GM19395 (cell line): ENCODE measurements around the gene CBFA2T2.
A peak's percentile ranks its signal among the peaks of the same experiment; 100 is the strongest.
"Not testable (repeated sequence)": the region's sequence is repeated elsewhere in the genome, so short reads cannot be mapped to it uniquely, and the experiment has no call there.

Source experiments
- ATAC-seq: cut with Tn5 transposase; IDR thresholded peaks from one replicate; pipeline ENCODE4 v1.9.1; 2021; ENCODE audit warnings: mild to moderate bottlenecking, moderate library complexity; ENCODE audit not compliant: unreplicated experiment

The CBFA2T2 gene

DNA sequence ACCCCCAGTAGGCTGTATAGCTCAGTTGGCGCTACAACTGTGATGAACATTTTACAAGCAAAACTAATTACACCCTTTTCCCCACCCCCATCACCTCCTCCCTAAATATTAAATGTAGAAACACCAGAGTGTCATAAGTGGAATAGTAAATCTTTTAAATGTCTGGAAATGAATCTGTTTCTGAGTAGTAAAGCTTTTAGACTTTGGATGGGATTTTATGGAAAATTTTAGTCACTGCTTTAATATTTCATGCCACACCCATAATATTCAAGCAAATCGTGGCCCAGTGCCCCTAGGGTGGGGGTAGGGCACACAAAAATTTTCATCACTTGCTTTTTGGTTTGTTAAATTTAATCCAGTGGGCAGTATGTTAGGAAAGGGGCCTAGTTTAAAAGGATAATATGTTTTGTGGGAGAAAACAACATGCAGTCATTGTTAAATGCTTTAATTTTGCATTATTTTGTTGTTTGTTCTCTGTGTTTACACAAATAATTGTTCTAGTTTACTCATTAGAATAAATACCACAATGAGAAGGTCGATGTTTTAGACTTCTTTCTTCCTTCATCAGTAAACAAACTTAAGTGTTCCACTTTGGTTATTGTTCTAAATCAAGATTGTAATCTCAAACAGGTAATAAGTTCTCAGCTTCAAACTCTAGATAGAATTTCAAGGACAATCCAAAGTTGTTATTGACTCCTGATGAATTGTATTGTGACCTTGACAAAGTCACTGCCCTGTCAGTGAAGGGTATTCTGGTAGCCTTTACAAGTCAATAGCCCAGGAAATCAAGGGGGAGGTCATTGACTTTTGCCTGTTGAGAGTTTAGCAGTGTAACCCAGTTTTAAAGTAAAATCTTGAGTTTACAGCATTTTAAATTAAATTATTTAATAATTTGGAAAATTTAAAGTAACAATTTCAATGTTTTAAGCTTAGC lies 79.2 kb downstream of the CBFA2T2 start:
- ATAC-seq = no peak

DNA sequence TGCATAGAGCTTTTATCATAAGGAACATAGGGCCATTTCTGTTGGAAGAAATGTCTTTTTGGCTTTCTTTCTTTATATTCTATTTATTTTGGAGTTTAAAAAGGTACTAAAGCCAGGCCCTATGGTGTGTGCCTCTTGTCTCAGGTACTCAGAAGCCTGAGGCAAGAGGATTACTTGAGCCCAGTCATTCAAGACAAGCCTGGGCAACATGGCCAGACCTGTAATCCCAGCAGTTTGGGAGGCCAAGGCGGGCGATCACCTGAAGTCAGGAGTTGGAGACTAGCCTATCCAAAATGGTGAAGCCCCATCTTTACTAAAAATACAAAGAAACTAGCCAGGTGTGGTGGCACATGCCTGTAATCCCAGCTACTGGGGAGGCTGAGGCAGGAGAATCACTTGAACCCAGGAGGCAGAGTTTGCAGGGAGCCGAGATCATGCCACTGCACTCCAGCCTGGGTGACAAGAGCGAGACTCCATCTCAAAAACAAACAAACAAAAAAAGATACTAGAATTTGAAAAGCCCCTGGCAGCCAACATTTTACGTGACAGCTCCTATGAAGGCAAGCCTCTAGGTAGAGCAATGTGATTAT lies 80.0 kb downstream of the CBFA2T2 start:
- no peak for ATAC-seq

DNA sequence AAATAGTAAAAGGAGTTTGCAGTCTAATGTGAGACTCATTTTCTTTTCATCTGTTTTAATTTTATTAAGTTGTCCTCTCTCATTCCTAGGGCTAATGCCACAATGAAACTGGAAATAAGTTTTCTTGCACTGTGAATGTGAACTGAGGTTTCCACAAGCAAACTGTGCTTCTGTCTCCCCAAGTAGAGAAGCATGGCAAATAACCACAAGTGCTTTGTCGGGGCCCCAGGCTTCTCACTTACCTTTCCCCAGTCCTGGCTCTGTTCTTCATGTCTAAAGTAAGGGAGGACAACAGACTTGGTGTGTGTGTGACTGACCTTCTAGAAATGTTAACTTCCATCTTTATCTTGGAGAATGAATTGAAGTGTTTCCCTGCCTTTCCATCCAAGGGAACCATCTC lies 80.8 kb downstream of the CBFA2T2 start:
- ATAC-seq = no peak

DNA sequence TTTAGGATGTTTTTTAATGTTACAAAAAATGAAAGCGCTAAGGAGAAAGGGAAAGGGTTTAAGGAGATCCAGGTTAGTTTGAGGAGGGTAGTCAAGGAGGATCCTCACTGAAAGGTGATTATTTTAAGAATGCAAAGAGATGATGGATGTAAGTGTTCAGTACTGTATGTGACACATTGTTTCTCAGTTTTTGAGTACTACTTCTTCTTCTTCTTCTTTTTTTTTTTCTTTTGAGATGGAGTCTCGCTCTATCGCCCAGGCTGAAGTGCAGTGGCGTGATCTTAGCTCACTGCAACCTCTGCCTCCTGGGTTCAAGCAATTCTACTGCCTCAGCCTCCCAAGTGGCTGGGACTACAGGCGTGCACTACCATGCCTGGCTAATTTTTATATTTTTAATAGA lies 83.4 kb downstream of the CBFA2T2 start:
- ATAC-seq = not testable (repeated sequence)

DNA sequence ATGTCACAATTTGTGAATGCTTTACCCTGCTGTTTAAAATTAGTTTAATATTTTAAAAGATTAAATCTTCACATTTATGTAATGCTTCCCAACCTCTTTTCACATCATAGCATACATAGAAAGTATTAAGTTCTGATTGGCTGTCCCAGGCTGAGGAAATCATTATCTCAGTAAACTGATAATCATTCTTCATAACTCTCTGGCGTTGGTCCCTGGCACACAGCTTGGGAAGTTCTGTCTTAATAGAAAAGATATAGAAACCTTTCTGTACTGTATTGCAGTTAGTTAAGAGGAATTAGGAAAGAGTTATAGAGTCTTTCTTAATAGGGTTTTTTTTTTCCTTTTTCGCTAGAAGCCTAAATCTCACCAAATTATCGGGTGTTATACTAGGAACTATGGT lies 85.4 kb downstream of the CBFA2T2 start:
- no peak for ATAC-seq

DNA sequence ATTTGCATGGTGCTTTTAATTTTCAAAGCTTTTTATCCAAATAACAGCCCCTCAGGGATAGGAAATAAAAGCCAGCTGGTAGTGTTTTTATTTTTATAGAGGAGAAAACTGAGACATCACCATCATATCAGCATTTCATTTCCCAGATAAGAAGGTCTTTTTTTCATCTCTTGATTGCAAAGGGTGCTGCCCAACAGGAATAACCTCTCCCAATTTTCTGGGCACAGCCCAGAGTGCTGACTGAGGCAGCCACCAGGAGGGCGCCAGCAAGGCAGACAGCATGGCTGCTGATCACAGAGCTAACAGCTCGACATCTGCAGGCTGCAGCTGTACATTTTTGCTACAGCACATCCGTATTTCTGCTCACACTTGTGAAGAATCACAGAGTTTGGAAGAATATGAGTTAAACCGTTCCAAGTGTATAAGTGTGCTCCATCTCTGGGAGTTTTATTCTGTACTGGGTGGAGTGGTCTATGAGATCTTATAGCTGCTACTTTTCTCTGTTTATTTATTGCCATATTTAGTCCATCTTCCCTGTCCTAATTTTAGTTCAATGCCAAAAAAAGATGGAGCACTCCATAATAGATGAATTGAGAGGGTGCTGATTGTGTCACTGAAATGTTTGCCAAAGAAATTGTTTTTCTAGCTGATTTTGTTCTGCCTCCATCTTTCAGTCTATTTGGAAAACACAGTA lies 86.7 kb downstream of the CBFA2T2 start:
- ATAC-seq = no peak

DNA sequence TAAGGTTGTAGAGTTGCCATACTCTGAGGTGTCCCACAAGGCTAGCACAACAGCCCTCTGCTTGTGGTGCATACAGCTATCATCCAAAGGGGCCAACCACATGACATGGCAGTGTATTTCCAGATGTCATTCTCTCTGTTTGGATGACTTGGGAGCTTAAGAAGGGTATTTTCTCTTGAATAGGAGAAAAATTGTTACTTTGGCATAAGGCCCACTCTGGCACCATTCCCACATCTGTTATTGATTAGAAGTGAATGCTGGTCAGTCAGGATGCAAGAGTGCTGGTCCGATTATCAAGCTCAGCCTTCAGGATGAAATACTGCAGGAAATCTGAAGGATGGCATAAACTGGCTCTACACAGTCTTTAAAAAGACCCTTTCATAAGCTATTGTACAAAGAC lies 88.6 kb downstream of the CBFA2T2 start:
- ATAC-seq = no peak

DNA sequence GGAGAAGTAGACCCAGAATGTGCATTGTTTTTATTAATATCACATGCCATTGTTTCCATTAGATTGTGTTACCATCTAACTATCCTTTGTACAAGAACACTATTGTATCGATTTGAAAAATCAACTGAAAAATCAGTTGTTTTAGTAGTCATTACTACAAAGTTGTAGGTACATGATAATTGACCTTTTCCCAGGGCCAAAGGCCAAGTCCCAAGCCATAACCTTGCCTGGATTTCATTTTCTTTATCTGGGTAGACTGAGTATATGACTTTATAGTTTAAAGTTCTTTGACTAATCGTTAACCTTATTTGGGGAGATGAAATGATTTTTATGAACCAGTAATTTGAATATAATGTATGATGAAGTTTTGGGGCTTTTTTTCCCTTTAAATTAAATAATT lies 93.2 kb downstream of the CBFA2T2 start:
- ATAC-seq = no peak

DNA sequence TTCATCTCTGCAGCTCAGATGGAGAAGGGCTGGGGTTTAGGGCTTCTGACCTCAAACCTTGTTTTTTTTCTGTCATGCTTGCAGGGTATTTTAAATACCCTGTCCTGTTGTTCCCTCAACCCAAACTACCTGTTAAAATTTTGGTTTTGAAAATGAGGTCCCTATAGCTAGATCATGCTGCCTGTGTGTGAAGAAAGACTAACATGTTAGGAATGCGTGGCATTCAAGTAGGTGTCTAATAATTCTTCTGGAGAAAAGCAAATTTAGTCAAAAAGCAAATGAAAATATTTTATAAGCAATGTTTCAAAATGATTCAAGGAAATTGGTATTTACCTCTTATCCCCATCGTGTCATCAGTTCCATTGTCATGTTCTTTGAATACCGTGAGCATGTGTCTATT lies 95.1 kb downstream of the CBFA2T2 start:
- no peak for ATAC-seq

DNA sequence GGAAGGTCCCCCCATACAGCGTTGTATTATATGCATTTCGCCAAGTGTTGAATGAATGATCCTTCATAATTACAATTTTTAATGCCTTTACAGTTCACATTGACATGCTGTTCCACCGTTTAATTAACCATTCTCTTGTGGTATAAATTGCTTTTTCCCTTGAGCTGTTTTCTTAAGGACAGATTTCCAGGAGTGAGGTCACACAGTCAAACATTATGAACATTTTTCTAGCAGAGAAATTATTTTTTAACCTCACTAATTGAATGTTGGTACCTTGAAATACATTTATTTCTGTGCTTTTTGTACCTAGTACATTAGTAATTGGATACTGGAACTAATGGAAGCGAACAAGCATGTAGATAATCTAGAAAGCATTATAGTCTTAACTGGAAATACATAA lies 95.5 kb downstream of the CBFA2T2 start:
- no peak for ATAC-seq

DNA sequence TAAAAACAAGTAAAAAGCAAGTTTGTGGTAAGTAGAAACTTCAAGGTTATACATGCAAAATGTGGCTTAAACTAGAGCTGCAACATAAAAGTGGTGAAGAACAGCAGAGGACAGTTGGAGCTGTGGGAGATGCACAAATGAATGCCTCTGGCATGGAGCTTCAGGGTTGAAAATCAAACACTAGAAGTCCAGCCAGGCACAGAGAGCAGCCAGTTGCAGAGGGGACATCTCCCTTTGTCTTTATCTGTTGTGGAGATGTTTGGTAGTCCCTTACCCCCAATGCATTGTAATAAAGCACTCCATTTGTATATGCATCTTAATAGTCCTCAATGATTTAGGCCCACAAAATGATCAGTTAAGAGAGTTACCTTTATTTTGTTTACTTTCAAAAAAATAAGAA lies 99.2 kb downstream of the CBFA2T2 start:
- ATAC-seq = no peak

DNA sequence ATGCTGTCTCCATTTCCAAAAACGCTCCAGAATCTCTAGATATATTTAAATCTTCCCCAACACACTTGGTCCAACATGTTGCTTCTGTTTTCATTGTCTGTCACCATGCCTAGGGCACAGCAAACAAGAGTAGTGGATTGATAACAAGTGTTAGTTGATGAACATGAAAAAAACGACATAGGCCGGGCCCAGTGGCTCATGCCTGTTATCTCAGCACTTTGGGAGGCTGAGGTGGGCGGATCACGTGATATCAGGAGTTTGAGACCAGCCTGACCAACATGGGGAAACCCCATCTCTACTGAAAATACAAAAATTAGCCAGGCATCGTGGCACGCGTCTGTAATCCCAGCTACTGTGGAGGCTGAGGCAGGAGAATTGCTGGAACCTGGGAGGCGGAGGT lies 102.0 kb downstream of the CBFA2T2 start:
- not testable (repeated sequence) for ATAC-seq

DNA sequence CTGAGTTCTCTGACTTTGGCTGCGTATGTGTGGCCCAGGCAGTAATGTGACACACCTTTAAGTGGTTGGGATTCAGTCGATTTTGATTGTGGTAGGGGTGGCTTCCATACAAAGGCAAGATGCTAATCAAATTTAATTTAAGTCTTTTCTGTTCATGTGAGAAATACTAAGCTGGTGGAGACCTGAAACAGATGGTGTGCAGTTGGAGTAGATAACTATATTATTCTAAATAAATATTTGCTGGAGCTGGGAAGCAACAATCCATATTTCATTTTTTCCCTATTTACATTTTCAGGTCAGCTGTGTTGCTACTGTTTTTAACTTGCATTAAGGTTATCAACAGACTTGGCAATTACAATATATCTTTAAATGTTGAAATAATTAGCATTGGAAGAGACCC lies 104.8 kb downstream of the CBFA2T2 start:
- no peak for ATAC-seq

DNA sequence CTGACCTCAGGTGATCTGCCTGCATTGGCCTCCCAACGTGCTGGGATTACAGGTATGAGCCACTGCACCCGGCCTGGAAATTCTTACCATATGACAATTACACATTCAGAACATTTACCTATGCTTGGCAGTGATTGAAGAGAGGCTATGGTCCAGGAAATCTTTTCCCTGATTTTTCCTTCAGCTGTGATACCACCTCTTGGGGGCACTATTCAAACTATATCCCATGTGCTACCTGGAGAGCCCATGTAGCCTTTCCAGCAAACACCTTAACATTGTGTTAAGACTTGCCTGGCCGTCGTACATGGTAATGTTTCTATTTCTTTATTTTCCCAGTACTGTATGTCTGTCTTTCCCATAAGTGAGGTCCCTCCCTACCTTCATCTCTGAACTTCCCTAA lies 110.5 kb downstream of the CBFA2T2 start:
- ATAC-seq = no peak

DNA sequence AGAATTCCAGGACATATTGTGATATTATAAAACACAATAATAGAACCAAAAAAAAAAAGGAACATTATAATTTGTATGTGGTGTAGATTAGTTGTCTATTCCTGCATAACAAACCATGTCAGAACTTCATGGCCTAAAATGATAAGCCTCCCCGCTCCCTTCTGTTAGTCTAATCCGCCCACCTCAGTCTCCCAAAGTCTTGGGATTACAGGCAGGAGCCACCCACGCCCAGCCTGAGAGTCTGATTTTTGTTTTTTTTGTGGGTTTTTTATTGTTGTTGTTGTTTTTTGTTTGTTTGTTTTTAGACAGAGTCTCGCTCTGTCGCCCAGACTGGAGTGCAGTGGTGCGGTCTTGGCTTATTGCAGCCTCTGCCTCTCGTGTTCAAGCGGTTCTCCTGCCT lies 111.1 kb downstream of the CBFA2T2 start:
- no peak for ATAC-seq

DNA sequence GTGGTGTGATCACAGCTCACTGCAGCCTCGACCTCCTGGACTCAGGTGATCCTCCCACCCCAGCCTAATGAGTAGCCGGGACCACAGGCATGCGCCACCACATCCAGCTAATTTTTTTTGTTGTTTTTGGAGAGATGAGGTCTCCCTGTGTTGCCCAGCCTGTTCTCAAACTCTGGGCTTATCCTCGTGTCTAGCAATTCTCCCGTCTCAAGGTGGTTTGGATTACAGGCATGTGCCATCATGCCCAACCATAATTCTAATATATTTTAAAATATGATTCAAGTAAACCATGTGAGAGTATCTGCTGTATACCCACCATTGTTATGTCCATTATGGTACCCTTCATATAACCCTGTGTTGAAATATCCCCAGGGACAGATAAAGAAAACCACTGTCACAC lies 112.0 kb downstream of the CBFA2T2 start:
- ATAC-seq = no peak

DNA sequence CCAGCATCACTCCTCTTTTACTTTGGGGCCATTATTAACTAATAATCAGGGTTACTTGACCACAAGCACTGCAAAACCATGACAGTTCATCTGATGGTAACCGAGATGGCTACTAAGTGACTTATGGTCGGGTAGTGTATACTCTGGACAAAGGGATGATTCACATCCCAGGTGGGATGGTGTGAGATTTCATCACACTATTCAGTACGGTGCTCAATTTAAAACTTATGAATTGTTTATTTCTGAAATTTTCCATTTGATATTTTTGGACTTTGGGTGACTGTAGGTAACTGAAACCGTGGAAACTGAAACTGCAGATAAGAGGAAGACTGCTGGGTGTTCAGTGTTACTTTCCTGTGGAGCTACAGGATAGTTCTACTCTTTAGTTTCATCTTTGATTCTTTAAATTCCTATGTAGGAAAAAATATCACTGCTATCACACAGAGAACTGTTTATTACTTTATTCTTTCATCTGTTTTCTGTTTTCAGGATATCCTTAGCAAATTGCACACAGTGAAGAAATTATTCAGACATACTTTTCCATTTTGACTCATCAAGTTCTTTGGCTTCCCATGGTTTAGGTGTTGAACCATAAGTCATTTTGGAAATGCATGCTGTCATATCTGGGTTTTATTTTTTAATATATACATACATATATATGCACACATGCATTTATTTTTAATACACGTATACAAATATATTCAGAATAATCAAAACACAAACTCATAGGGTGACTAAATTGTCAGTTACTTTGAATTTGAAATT lies 113.1 kb downstream of the CBFA2T2 start:
- ATAC-seq = peak; percentile 53

DNA sequence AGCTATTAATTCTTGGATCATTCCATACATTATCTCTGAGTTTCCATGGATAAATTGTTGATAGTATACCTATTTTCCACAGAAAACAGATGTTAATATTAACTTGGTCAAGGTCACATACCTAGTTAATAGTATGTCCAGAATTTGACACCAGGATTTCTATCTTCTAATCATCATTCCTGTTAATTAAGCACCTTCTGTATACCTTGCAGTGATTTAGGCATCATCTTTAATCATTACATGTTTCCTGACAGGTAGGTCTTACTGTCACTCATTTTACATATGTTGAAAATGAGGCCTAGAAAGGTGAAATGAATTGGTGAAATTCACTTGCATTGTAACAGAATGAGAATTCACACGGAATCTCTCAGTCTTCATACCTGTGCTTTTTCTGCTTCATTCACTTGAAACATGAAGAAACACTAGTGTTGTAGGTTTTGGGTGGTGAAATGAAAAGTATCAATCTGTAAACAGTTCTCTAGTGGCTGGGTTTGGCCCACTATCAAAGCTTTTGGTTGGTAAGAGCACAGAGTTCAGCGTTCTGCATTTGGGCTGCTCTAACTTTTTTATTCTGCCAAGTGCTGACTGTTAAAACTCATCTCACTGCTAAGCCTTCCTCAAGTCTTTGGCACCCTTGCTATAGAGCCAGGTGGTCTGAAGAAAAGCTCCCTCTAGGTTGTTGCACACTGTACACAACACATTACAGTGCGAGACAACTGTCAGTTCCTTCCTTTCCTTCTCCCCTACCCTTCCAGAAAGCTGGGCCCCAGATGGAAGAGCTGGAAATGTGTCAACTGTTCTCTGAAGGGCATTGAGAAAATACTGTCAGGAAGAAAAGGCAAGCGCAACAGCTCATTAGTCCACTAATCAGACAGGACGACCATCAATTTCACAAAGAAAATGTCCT lies 114.4 kb downstream of the CBFA2T2 start:
- no peak for ATAC-seq

DNA sequence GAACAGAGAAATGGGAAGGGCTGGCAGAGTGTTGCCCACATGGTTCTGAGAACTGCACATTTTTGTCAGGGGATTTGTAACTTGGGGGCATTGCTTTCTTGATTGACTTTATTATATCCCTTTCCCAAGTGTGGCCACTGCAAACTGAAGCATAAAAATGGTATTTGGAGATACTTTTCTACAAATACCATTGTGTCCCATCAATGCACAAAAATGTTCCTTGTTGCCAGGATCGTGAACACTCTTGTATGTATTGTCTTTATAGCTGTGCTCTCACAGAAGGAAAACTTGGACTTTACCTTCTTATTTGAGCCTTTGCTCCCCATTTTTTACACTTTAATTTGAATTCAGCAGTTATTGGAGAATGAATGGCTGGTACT lies 115.1 kb downstream of the CBFA2T2 start:
- no peak for ATAC-seq

DNA sequence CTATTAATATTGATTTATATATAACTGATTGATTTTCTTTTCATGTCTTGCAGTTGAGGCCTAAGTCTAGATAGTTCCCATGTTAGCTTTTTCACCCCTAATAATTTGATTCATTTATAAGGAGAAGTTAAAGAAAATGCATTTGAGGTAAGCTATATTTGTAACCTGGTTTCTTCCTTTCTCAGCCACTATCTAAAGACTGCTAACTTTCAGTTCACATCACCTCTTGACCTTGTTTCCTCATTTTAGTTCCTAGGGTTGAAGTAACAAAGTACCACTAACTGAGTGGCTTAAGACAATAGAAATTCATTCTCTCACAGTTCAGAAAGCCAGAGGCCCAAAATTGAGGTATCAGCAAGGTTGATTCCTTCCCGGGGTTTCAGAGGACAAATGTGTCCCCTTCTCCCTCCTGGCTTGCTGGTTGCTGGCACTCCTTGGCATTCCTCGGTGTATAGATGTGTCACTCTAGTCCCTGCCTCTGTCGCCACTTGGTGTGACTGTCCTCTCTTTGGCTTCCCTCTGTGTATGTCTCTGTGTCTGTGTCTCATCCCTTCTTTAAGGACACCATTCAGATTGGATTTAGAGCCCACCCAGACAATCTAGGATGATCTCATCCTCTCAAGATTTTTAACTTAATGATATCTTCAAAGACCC lies 116.3 kb downstream of the CBFA2T2 start:
- peak; percentile 75 for ATAC-seq
